NOMO-1 (cell line): ENCODE measurements around the gene DIAPH1.

ENCODE experiments used
- DNase-seq, 2 experiments: peaks; one replicate each; lab custom pipeline; 2025; ENCODE audit not compliant: unreplicated experiment in 2 of 2; lab: John Stamatoyannopoulos, UW

The DIAPH1 gene

GRCh38 chr5:141485321-141486055 lies 133.3 kb downstream of the DIAPH1 start:
- DNase-seq, result no peak

- DNase-seq, result no peak
Observed at GRCh38 chr5:141484641-141485311, 134.0 kb downstream of the DIAPH1 start, which contains the start of gene PCDHGC4. Gene PCDHGC4, plus strand, starts transcription at chr5:141485030. Its CDS starts 144 bp downstream, at chr5:141485174.

- DNase-seq, result no peak
Observed at GRCh38 chr5:141484310-141484640, 134.5 kb downstream of the DIAPH1 start.

GRCh38 chr5:141483902-141484301 lies 134.9 kb downstream of the DIAPH1 start:
- no peak for DNase-seq

- peak; percentile 0 to 10 for DNase-seq
Observed at GRCh38 chr5:141479776-141480175, 139.0 kb downstream of the DIAPH1 start.

- no peak for DNase-seq
Observed at GRCh38 chr5:141478321-141478945, 140.4 kb downstream of the DIAPH1 start.

- no peak for DNase-seq
Observed at GRCh38 chr5:141477815-141478214, 141.0 kb downstream of the DIAPH1 start.

GRCh38 chr5:141477044-141477575 lies 141.7 kb downstream of the DIAPH1 start:
- no peak for DNase-seq

- DNase-seq, result peak; percentile 9 to 14
Observed at GRCh38 chr5:141476132-141476911, 142.5 kb downstream of the DIAPH1 start.

GRCh38 chr5:141475625-141476131 lies 143.1 kb downstream of the DIAPH1 start, which contains the start of gene PCDHGC3:
Gene PCDHGC3, plus strand, starts transcription at chr5:141475966. Its CDS starts 151 bp downstream, at chr5:141476117.
- peak; percentile 53 to 69 for DNase-seq

- no peak for DNase-seq
Observed at GRCh38 chr5:141465351-141465750, 153.4 kb downstream of the DIAPH1 start.
